Mononuclear cell (primary cell): ENCODE data around the gene TCEANC2. TPM values are rescaled to one million over a fixed set of nuclear protein-coding genes. Genes with fewer than 3 reads are reported as not detected.

Source experiments
- H3K27me3 ChIP-seq: 2 replicates; pipeline ENCODE4 v1.6.0; 2011; ENCODE audit warnings: low read length, control low read depth; ENCODE audit not compliant: insufficient read depth
- H3K4me1 ChIP-seq: 2 replicates; pipeline ENCODE4 v1.5.1; 2011; ENCODE audit warnings: mild to moderate bottlenecking, low read length, control low read depth; ENCODE audit not compliant: insufficient read depth
- H3K4me3 ChIP-seq: 2 replicates; pipeline ENCODE4 v1.5.1; 2011; ENCODE audit warnings: mild to moderate bottlenecking, low read length, moderate library complexity
- H3K9me3 ChIP-seq: 2 replicates; pipeline ENCODE4 v1.5.1; 2011; ENCODE audit warnings: low read depth, mild to moderate bottlenecking, control low read depth, low read length
- total RNA-seq: library from RNA; depleted of rRNA; stranded (reverse); fragments of >200 nt; gene quantifications from one replicate; pipeline ENCODE4 v1.2.3, GENCODE V29; 2012

TCEANC2 gene
- total RNA-seq, 1 donor, result 1.0 TPM

DNA sequence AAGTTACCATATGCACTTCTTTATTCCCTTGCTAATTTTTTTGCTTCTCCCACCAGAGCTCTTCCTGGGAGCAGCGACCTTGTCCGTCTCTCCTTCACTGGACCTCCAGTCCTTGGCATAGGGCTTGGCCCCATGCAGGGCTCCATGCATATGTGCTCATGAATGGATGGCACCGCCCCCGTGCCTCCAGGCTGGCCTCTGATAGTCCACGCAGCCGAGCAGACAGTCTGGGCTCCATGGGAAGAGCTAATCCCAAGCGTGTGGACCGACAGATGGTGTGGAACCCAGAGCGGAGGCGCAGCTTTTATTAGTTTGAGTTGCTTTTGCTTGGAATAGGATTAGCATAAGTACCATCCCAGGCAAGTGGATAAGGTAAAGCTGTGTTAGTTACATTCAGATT, 57.6 kb downstream of the TCEANC2 start:
- H3K9me3 ChIP-seq, result no peaks in the 10 kb centered on the region
- no peaks in the 10 kb centered on the region for H3K4me1 ChIP-seq
- no peak overlapping the region for H3K4me3 ChIP-seq
- no peaks in the 10 kb centered on the region for H3K27me3 ChIP-seq

GRCh38 chr1:54111624-54112023, 58.2 kb downstream of the TCEANC2 start:
- H3K27me3 ChIP-seq, result no peaks in the 10 kb centered on the region
- H3K9me3 ChIP-seq, result no peaks in the 10 kb centered on the region
- H3K4me3 ChIP-seq, result no peak overlapping the region
- no peaks in the 10 kb centered on the region for H3K4me1 ChIP-seq

DNA sequence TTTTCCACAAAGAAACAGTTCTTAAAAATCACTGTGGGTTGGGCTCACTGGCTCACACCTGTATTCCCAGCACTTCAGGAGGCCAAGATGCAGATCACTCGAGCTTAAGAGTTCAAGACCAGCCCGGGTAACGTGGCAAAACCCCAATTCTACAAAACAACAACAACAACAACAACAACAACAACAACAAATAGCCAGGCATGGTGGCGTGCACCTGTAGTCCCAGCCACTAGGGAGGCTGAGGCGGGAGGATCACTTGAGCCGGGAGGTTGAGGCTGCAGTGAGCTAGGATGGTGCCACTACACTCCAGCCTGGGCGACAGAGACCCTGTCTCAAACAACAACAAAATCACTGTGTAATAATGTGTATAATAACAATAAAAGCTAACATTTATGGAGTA, 58.6 kb downstream of the TCEANC2 start:
- H3K4me3 ChIP-seq, result no peak overlapping the region
- H3K4me1 ChIP-seq, result no peaks in the 10 kb centered on the region
- no peaks in the 10 kb centered on the region for H3K9me3 ChIP-seq
- no peaks in the 10 kb centered on the region for H3K27me3 ChIP-seq

DNA sequence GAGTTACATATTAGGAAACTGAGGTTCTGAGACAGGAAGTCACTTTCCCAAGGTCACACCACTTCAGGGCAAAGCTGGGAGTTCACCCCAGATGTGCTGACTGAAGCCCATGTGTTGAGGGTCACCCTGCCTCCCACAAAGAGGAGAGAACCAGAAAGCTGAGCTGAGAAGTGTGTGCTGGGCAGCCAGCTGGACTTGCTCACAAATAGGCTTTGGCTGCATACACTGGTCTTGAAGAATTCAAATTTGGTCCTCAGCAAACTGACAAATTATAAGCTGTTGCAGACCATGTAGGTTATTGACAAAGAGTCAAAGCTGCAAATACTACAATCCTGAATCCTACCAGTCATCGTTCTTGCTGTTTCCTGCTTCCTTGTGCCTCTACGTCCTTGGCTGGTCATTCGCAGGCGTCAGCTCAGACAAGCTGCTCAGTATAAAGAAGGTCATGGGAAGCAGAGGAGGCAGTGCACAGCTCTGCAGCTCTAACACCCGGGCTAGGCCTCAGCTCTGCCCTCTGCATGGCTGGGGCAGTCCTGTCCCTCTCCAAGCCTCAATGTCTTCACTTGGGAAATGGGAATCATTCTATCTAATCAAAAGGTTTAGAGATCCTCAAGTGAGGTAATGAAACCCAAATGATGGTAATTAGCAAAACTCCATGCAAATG, 59.4 kb downstream of the TCEANC2 start:
- Histone ChIP-seq H3K4me3 (no peak overlapping the region), H3K9me3 (no peaks in the 10 kb centered on the region), H3K27me3 (no peaks in the 10 kb centered on the region), H3K4me1 (no peaks in the 10 kb centered on the region)

- no peak overlapping the region for H3K4me3 ChIP-seq
- H3K27me3 ChIP-seq, result no peaks in the 10 kb centered on the region
- no peaks in the 10 kb centered on the region for H3K4me1 ChIP-seq
- H3K9me3 ChIP-seq, result no peaks in the 10 kb centered on the region
Measured at GRCh38 chr1:54114001-54114400, 60.6 kb downstream of the TCEANC2 start.

- Histone ChIP-seq H3K27me3 (no peaks in the 10 kb centered on the region), H3K9me3 (no peaks in the 10 kb centered on the region), H3K4me3 (no peak overlapping the region), H3K4me1 (no peaks in the 10 kb centered on the region)
Measured at GRCh38 chr1:54114955-54115354, 61.5 kb downstream of the TCEANC2 start.

DNA sequence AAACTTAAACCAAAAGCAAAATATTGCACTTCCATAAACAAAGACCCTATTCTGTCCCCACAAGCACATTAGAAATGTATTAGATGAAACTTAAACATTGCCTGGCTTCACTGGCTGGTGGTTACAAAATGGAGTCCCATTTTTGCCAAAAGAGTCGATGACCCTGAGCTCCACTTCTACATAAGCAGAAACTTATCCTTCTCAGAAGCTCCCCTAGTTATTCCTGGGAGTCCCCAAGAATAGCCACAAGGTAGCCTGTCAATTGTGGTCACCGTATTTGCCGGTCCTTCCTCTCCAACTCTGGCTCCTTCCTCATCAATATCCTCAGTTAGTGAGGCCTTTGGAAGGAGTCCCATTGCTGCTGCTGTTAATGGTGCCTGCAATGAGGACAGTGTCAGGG, 62.1 kb downstream of the TCEANC2 start:
- Histone ChIP-seq H3K9me3 (no peaks in the 10 kb centered on the region), H3K4me1 (no peaks in the 10 kb centered on the region), H3K4me3 (no peak overlapping the region), H3K27me3 (no peaks in the 10 kb centered on the region)

GRCh38 chr1:54117815-54118563, 64.6 kb downstream of the TCEANC2 start:
- peaks cover 8% of the 10 kb centered on the region for H3K4me1 ChIP-seq
- H3K4me3 ChIP-seq, result no peak overlapping the region
- H3K27me3 ChIP-seq, result no peaks in the 10 kb centered on the region

GRCh38 chr1:54118704-54119103, 65.3 kb downstream of the TCEANC2 start:
- H3K4me1 ChIP-seq, result peaks cover 8% of the 10 kb centered on the region
- no peaks in the 10 kb centered on the region for H3K27me3 ChIP-seq
- H3K9me3 ChIP-seq, result no peaks in the 10 kb centered on the region
- H3K4me3 ChIP-seq, result no peak overlapping the region

More at GRCh38 chr1:54117815-54118563, 64.6 kb downstream of the TCEANC2 start:
- no peaks in the 10 kb centered on the region for H3K9me3 ChIP-seq

- H3K9me3 ChIP-seq, result no peaks in the 10 kb centered on the region
- no peaks in the 10 kb centered on the region for H3K27me3 ChIP-seq
- no peak overlapping the region for H3K4me3 ChIP-seq
- peaks cover 8% of the 10 kb centered on the region for H3K4me1 ChIP-seq
Measured at GRCh38 chr1:54120018-54120697, 66.8 kb downstream of the TCEANC2 start.

- no peaks in the 10 kb centered on the region for H3K27me3 ChIP-seq
- peaks cover 8% of the 10 kb centered on the region for H3K4me1 ChIP-seq
- no peak overlapping the region for H3K4me3 ChIP-seq
- H3K9me3 ChIP-seq, result no peaks in the 10 kb centered on the region
Measured at GRCh38 chr1:54120698-54121481, 67.5 kb downstream of the TCEANC2 start.

GRCh38 chr1:54121482-54122134, 68.2 kb downstream of the TCEANC2 start:
- H3K4me3 ChIP-seq, result no peak overlapping the region

GRCh38 chr1:54122135-54122751, 68.8 kb downstream of the TCEANC2 start:
- no peak overlapping the region for H3K4me3 ChIP-seq
- no peaks in the 10 kb centered on the region for H3K27me3 ChIP-seq
- peaks cover 8% of the 10 kb centered on the region for H3K4me1 ChIP-seq
- no peaks in the 10 kb centered on the region for H3K9me3 ChIP-seq

More at GRCh38 chr1:54121482-54122134, 68.2 kb downstream of the TCEANC2 start:
- Histone ChIP-seq H3K4me1 (peaks cover 8% of the 10 kb centered on the region), H3K27me3 (no peaks in the 10 kb centered on the region), H3K9me3 (no peaks in the 10 kb centered on the region)

GRCh38 chr1:54122992-54123391, 69.6 kb downstream of the TCEANC2 start:
- Histone ChIP-seq H3K4me3 (no peak overlapping the region), H3K27me3 (no peaks in the 10 kb centered on the region), H3K9me3 (no peaks in the 10 kb centered on the region), H3K4me1 (peaks cover 8% of the 10 kb centered on the region)
